ENCODE results near the gene CIB2. TPM values are rescaled to one million over a fixed set of nuclear protein-coding genes. Genes with fewer than 3 reads are reported as not detected.

CIB2 gene
- total RNA-seq, 5 donors from 2014 or later (not counting 1 experiment from before 2014, with no cell fraction given): 0.72 to 2.8 (median 2.0) TPM

GRCh38 chr15:78056714-78057269 lies 74.5 kb downstream of the CIB2 start:
- H3K27ac ChIP-seq (ENCODE audit: low read length): peak overlapping the region; percentile 77
- Mint-ChIP-seq H3K27me3 (no peaks in the 10 kb centered on the region), H3K27ac (peak overlapping the region; percentile 95 to 96), H3K4me1 (peaks cover 88 to 91% (median 91%) of the 10 kb centered on the region in 3 donors), H3K9me3 (no peaks in the 10 kb centered on the region), H3K36me3 (peaks cover 21% of the 10 kb centered on the region), H3K4me3 (peak overlapping the region; percentile 4 to 67 (median 32))
- DNase-seq (peak in 3 of 35 experiments; percentile 33 to 47 (median 36)), ATAC-seq (replicated peaks in 1 of 4) (peak; percentile 58 to 73 (median 66))
- peak overlapping the region; percentile 8 to 45 for H3K4me3 ChIP-seq (ENCODE audit: control insufficient read depth in 1 of 2, extremely low read depth in 1 of 2, low read length in 1 of 2)
- no peaks in the 10 kb centered on the region for H3K9me3 ChIP-seq
- no CpG with 5 or more reads among the region's 2 CpGs for WGBS (ENCODE audit: insufficient coverage)
- POLR2A ChIA-PET: interaction anchor here in 1 of 2 donors (0.7 kb wide), 1 partner anchor 9 kb away, joined by 9 read pairs; no protein-coding TSS in a partner anchor
- CTCF ChIA-PET: interaction anchor here in 1 of 2 donors (1.1 to 1.5 kb wide), 2 partner anchors 9 to 12 kb away, joined by 3 to 5 read pairs; no protein-coding TSS in a partner anchor
- H3K27me3 ChIP-seq (replicated peaks in 1 of 2; ENCODE audit: control insufficient read depth in 2 of 2, extremely low read depth in 1 of 2, insufficient read depth in 2 of 2, low read length in 1 of 2): no peaks in the 10 kb centered on the region
- H3K36me3 ChIP-seq (ENCODE audit: control insufficient read depth in 2 of 2, extremely low read depth in 1 of 2, insufficient read depth in 1 of 2, low read length in 1 of 2): peaks cover 0 to 13% of the 10 kb centered on the region in 2 donors
- H3K4me1 ChIP-seq (ENCODE audit: control insufficient read depth in 1 of 2, extremely low read depth in 1 of 2, insufficient read depth in 2 of 2, low read length in 2 of 2): peaks cover 71 to 84% of the 10 kb centered on the region in 2 experiments

GRCh38 chr15:78055919-78056713 lies 75.1 kb downstream of the CIB2 start:
- H3K27ac Mint-ChIP-seq: peak overlapping the region; percentile 95 to 96
- H3K9me3 Mint-ChIP-seq: no peaks in the 10 kb centered on the region
- Histone ChIP-seq H3K27me3 (replicated peaks in 1 of 2; ENCODE audit: control insufficient read depth in 2 of 2, extremely low read depth in 1 of 2, insufficient read depth in 2 of 2, low read length in 1 of 2) (no peaks in the 10 kb centered on the region), H3K36me3 (ENCODE audit: control insufficient read depth in 2 of 2, extremely low read depth in 1 of 2, insufficient read depth in 1 of 2, low read length in 1 of 2) (peaks cover 0 to 13% of the 10 kb centered on the region in 2 donors), H3K4me3 (ENCODE audit: control insufficient read depth in 1 of 2, extremely low read depth in 1 of 2, low read length in 1 of 2) (peak overlapping the region in 1 of 2 donors; percentile 8), H3K27ac (ENCODE audit: low read length) (peak overlapping the region; percentile 77), H3K9me3 (no peaks in the 10 kb centered on the region), H3K4me1 (ENCODE audit: control insufficient read depth in 1 of 2, extremely low read depth in 1 of 2, insufficient read depth in 2 of 2, low read length in 2 of 2) (peaks cover 77 to 86% of the 10 kb centered on the region in 2 experiments)
- WGBS (ENCODE audit: insufficient coverage): 17% methylated on average over 1 of the region's 2 CpGs
- no peaks in the 10 kb centered on the region for H3K27me3 Mint-ChIP-seq
- H3K4me1 Mint-ChIP-seq: peaks cover 94 to 95% (median 95%) of the 10 kb centered on the region in 3 donors
- DNase-seq (peak in 1 of 35 experiments; percentile 55), ATAC-seq (replicated peaks in 1 of 4) (peak; percentile 33 to 53 (median 44))
- ChIA-PET POLR2A (interaction anchor here (0.7 to 1.0 kb wide), 2 partner anchors 9 to 21 kb away, joined by 3 to 9 read pairs; no protein-coding TSS in a partner anchor), CTCF (interaction anchor here (0.6 to 1.5 kb wide), 4 partner anchors 9 to 466 kb away, joined by 3 to 5 read pairs (median 3); no protein-coding TSS in a partner anchor)
- H3K4me3 Mint-ChIP-seq: peak overlapping the region; percentile 50 to 67 (median 56)
- H3K36me3 Mint-ChIP-seq: peaks cover 21% of the 10 kb centered on the region

- peaks cover 99 to 100% (median 99%) of the 10 kb centered on the region in 3 donors for H3K4me1 Mint-ChIP-seq
- peaks cover 21% of the 10 kb centered on the region for H3K36me3 Mint-ChIP-seq
- ChIA-PET CTCF (interaction anchor here in 1 of 2 donors (1.8 kb wide), 1 partner anchor 19 kb away, joined by 5 read pairs; no protein-coding TSS in a partner anchor), POLR2A (interaction anchor here (0.6 to 1.4 kb wide), 2 partner anchors 12 to 21 kb away, joined by 3 to 4 read pairs; no protein-coding TSS in a partner anchor)
- WGBS (ENCODE audit: insufficient coverage): no CpG with 5 or more reads among the region's 1 CpG
- DNase-seq (peak in 24 of 35 experiments; percentile 22 to 75 (median 52)), ATAC-seq (replicated peaks in 1 of 4) (peak in 3 of 4 experiments; percentile 26 to 51 (median 34))
- Histone ChIP-seq H3K27me3 (replicated peaks in 1 of 2; ENCODE audit: control insufficient read depth in 2 of 2, extremely low read depth in 1 of 2, insufficient read depth in 2 of 2, low read length in 1 of 2) (no peaks in the 10 kb centered on the region), H3K4me1 (ENCODE audit: control insufficient read depth in 1 of 2, extremely low read depth in 1 of 2, insufficient read depth in 2 of 2, low read length in 2 of 2) (peaks cover 85 to 86% of the 10 kb centered on the region in 2 experiments), H3K4me3 (ENCODE audit: control insufficient read depth in 1 of 2, extremely low read depth in 1 of 2, low read length in 1 of 2) (no peak overlapping the region), H3K27ac (ENCODE audit: low read length) (peak overlapping the region; percentile 77), H3K9me3 (no peaks in the 10 kb centered on the region), H3K36me3 (ENCODE audit: control insufficient read depth in 2 of 2, extremely low read depth in 1 of 2, insufficient read depth in 1 of 2, low read length in 1 of 2) (peaks cover 0 to 13% of the 10 kb centered on the region in 2 donors)
- no peaks in the 10 kb centered on the region for H3K27me3 Mint-ChIP-seq
- no peaks in the 10 kb centered on the region for H3K9me3 Mint-ChIP-seq
- peak overlapping the region; percentile 95 to 96 for H3K27ac Mint-ChIP-seq
- H3K4me3 Mint-ChIP-seq: peak overlapping the region in 2 of 3 donors; percentile 13 to 67
Observed at GRCh38 chr15:78054966-78055365, 76.3 kb downstream of the CIB2 start.

Other genes with a start within 250 kb of the CIB2 start
- 100 to 1,000 TPM in 3 of 5 donors, 10 to 100 TPM in 2; 86.1 to 106 (median 101) TPM for gene TBC1D2B, start 53.7 kb downstream of the CIB2 start, total RNA-seq
- not detected for gene SH2D7, start 38.9 kb downstream of the CIB2 start, total RNA-seq
- gene IDH3A, start 17.9 kb upstream of the CIB2 start, total RNA-seq: 10 to 100 TPM; 40.3 to 64.7 (median 48.5) TPM
- not detected for gene ACSBG1, start 103.1 kb upstream of the CIB2 start, total RNA-seq
- gene DNAJA4, start 133.1 kb upstream of the CIB2 start, total RNA-seq: 10 to 100 TPM; 29.0 to 50.4 (median 32.6) TPM
- 10 to 100 TPM; 25.6 to 42.8 (median 33.5) TPM for gene SKIC8, start 168.2 kb upstream of the CIB2 start, total RNA-seq
- gene CRABP1, start 208.9 kb upstream of the CIB2 start, total RNA-seq: under 1 TPM in 2 of 5 donors, not detected in 3; 0.47 to 0.99 TPM

Measured in T-cell (primary cell).